HEK293 (cell line): ENCODE data around the gene TIMM13.
A peak's percentile ranks its signal among the peaks of the same experiment; 100 is the strongest.

Source experiments
- CTCF ChIA-PET: fragments of 350-600 bp; formaldehyde crosslinking; extraction: SDS; loops from one replicate; lab custom pipeline; 2021; ENCODE audit warnings: antibody characterized with exemption; lab: Yijun Ruan, JAX
- POLR2A ChIA-PET: fragments of 300-600 bp; formaldehyde crosslinking; extraction: SDS; loops from one replicate; lab custom pipeline; 2020; ENCODE audit warnings: antibody characterized with exemption, inconsistent platforms; lab: Yijun Ruan, JAX
- H3K27ac ChIP-seq: fragments of 200-500 bp; sonication (Bioruptor generic); 2 replicates; pipeline ENCODE4 v1.5.1; 2014; ENCODE audit warnings: low read depth, low read length, control low read depth, inconsistent platforms; ENCODE audit errors: extremely low read depth
- H3K36me3 ChIP-seq, 2 experiments: fragments of 200-500 bp in 1 of 2; sonication (Bioruptor generic) in 1 of 2; 1 replicate in 1 of 2; 2 replicates in 1 of 2; pipeline ENCODE4 v1.5.1; 2014 to 2017; ENCODE audit warnings: inconsistent platforms in 2 of 2, low read length in 2 of 2; ENCODE audit not compliant: control insufficient read depth in 2 of 2, insufficient read depth in 1 of 2
- H3K4me1 ChIP-seq: fragments of 200-500 bp; sonication (Bioruptor generic); 2 replicates; pipeline ENCODE4 v1.5.1; 2014; ENCODE audit warnings: mild to moderate bottlenecking, low read length, inconsistent platforms; ENCODE audit not compliant: control insufficient read depth, insufficient read depth
- H3K4me3 ChIP-seq: 2 replicates; pipeline ENCODE4 v1.5.1; 2011; ENCODE audit warnings: low read depth, mild to moderate bottlenecking, control low read depth, low read length, moderate library complexity
- H3K9me3 ChIP-seq: fragments of 200-500 bp; sonication (Bioruptor generic); 2 replicates; pipeline ENCODE4 v1.5.1; 2014; ENCODE audit warnings: low read depth, low read length, inconsistent platforms; ENCODE audit not compliant: control insufficient read depth, insufficient read depth
- GLIS1 ChIP-seq: fragments of 450-650 bp; formaldehyde crosslinking; IDR thresholded peaks from 2 replicates; pipeline ENCODE4 v1.5.1; 2016; ENCODE audit warnings: missing biosample characterization, missing genetic modification characterization
- GLIS2 ChIP-seq: fragments of 450-650 bp; formaldehyde crosslinking; IDR thresholded peaks from 2 replicates; pipeline ENCODE4 v1.5.1; 2016; ENCODE audit warnings: missing biosample characterization, missing genetic modification characterization
- PRDM1 ChIP-seq: fragments of 450-650 bp; formaldehyde crosslinking; IDR thresholded peaks from 2 replicates; pipeline ENCODE4; 2016; ENCODE audit warnings: missing biosample characterization, missing genetic modification characterization
- SP2 ChIP-seq: fragments of 450-650 bp; formaldehyde crosslinking; IDR thresholded peaks from 2 replicates; pipeline ENCODE4 v1.5.1; 2016; ENCODE audit warnings: missing biosample characterization, missing genetic modification characterization
- ZBTB17 ChIP-seq: fragments of 450-650 bp; formaldehyde crosslinking; IDR thresholded peaks from 2 replicates; pipeline ENCODE4 v1.5.1; 2016; ENCODE audit warnings: missing biosample characterization, missing genetic modification characterization
- ZBTB7A ChIP-seq: fragments of 450-650 bp; formaldehyde crosslinking; IDR thresholded peaks from 2 replicates; pipeline ENCODE4 v1.5.1; 2016; ENCODE audit warnings: low read depth, missing biosample characterization, missing genetic modification characterization
- ZNF114 ChIP-seq: fragments of 450-650 bp; formaldehyde crosslinking; IDR thresholded peaks from 2 replicates; pipeline ENCODE4 v1.5.0; 2017; ENCODE audit warnings: missing biosample characterization, missing genetic modification characterization
- ZNF132 ChIP-seq: fragments of 450-650 bp; formaldehyde crosslinking; IDR thresholded peaks from 2 replicates; pipeline ENCODE4 v1.5.1; 2017; ENCODE audit warnings: missing biosample characterization, missing genetic modification characterization, borderline replicate concordance
- ZNF223 ChIP-seq: fragments of 450-650 bp; formaldehyde crosslinking; IDR thresholded peaks from 2 replicates; pipeline ENCODE4 v1.5.1; 2016; ENCODE audit warnings: missing biosample characterization, missing genetic modification characterization
- ZNF23 ChIP-seq: fragments of 450-650 bp; formaldehyde crosslinking; IDR thresholded peaks from 2 replicates; pipeline ENCODE4 v1.5.1; 2016; ENCODE audit warnings: missing biosample characterization, missing genetic modification characterization, borderline replicate concordance
- ZNF292 ChIP-seq: fragments of 450-650 bp; formaldehyde crosslinking; IDR thresholded peaks from 2 replicates; pipeline ENCODE4 v1.5.1; 2016; ENCODE audit warnings: low read depth, missing biosample characterization, missing genetic modification characterization, borderline replicate concordance
- ZNF366 ChIP-seq: fragments of 450-650 bp; formaldehyde crosslinking; conservative IDR thresholded peaks from 2 replicates; pipeline ENCODE4 v1.5.1; 2016; ENCODE audit warnings: missing biosample characterization, missing genetic modification characterization
- ZNF596 ChIP-seq: fragments of 450-650 bp; IDR thresholded peaks from 2 replicates; pipeline ENCODE4 v1.5.0; 2018; ENCODE audit warnings: missing biosample characterization, mild to moderate bottlenecking, missing genetic modification characterization, moderate library complexity
- ZNF670 ChIP-seq: fragments of 450-650 bp; formaldehyde crosslinking; IDR thresholded peaks from 2 replicates; pipeline ENCODE4 v1.5.1; 2016; ENCODE audit warnings: missing biosample characterization, missing genetic modification characterization, low read depth
- ZNF776 ChIP-seq: fragments of 450-650 bp; formaldehyde crosslinking; IDR thresholded peaks from 2 replicates; pipeline ENCODE4 v1.5.0; 2017; ENCODE audit warnings: missing biosample characterization, missing genetic modification characterization, borderline replicate concordance
- ZNF785 ChIP-seq: fragments of 450-650 bp; formaldehyde crosslinking; IDR thresholded peaks from 2 replicates; pipeline ENCODE4 v1.5.1; 2016; ENCODE audit warnings: missing biosample characterization, missing genetic modification characterization
- TF ChIP-seq, protein P1 (sequence below): fragments of 450-650 bp; formaldehyde crosslinking; IDR thresholded peaks from 2 replicates; pipeline ENCODE4 v1.5.1; 2016; ENCODE audit warnings: missing biosample characterization, missing genetic modification characterization, borderline replicate concordance
- TF ChIP-seq, protein P2 (sequence below): fragments of 450-650 bp; formaldehyde crosslinking; IDR thresholded peaks from 2 replicates; pipeline ENCODE4 v1.5.1; 2016; ENCODE audit warnings: missing biosample characterization, missing genetic modification characterization

Gene TIMM13

GRCh38 chr19:2440515-2440914 is 13.1 kb upstream of the TIMM13 start:
- Histone ChIP-seq H3K27ac (no peak overlapping the region), H3K4me3 (no peak overlapping the region), H3K36me3 (peaks cover 18 to 77% of the 10 kb centered on the region in 2 experiments; a peak in 2 of 3 replicates), H3K9me3 (no peaks in the 10 kb centered on the region)
- ChIA-PET CTCF (interaction anchor here (0.7 to 0.8 kb wide), 2 partner anchors 171 to 196 kb away, joined by 3 read pairs; no protein-coding TSS in a partner anchor), POLR2A (interaction anchor here (1.1 to 1.6 kb wide), 2 partner anchors 36 to 38 kb away, joined by 3 to 5 read pairs; partner anchors contain the start of gene GADD45B)
- peak; percentile 61; the same call in 1 of the 2 replicates for TF ChIP-seq ZNF776 (tag by site-specific recombination)
- TF ChIP-seq PRDM1 (tag by site-specific recombination) = no peak
- TF ChIP-seq ZNF223 (tag by site-specific recombination) = no peak
- no peak for TF ChIP-seq ZNF292 (tag by site-specific recombination)
- TF ChIP-seq ZNF366 (tag by site-specific recombination) = peak; percentile 100
- peak; percentile 100 for TF ChIP-seq ZBTB17 (tag by site-specific recombination)
- TF ChIP-seq GLIS1 (tag by site-specific recombination) = no peak
- TF ChIP-seq, protein P1, sequence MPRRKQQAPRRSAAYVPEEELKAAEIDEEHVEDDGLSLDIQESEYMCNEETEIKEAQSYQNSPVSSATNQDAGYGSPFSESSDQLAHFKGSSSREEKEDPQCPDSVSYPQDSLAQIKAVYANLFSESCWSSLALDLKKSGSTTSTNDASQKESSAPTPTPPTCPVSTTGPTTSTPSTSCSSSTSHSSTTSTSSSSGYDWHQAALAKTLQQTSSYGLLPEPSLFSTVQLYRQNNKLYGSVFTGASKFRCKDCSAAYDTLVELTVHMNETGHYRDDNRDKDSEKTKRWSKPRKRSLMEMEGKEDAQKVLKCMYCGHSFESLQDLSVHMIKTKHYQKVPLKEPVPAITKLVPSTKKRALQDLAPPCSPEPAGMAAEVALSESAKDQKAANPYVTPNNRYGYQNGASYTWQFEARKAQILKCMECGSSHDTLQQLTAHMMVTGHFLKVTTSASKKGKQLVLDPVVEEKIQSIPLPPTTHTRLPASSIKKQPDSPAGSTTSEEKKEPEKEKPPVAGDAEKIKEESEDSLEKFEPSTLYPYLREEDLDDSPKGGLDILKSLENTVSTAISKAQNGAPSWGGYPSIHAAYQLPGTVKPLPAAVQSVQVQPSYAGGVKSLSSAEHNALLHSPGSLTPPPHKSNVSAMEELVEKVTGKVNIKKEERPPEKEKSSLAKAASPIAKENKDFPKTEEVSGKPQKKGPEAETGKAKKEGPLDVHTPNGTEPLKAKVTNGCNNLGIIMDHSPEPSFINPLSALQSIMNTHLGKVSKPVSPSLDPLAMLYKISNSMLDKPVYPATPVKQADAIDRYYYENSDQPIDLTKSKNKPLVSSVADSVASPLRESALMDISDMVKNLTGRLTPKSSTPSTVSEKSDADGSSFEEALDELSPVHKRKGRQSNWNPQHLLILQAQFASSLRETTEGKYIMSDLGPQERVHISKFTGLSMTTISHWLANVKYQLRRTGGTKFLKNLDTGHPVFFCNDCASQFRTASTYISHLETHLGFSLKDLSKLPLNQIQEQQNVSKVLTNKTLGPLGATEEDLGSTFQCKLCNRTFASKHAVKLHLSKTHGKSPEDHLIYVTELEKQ (tag by site-specific recombination) = peak; percentile 58
- 0 out of 2 replicates have a peak, but pooled peaks have one; percentile 8 for TF ChIP-seq SP2 (tag by site-specific recombination)
- 0 out of 2 replicates have a peak, but pooled peaks have one; percentile 42 for TF ChIP-seq ZNF670 (tag by site-specific recombination)
- TF ChIP-seq, all 188 proteins: peak for 6
- no peaks in the 10 kb centered on the region for H3K4me1 ChIP-seq

DNA sequence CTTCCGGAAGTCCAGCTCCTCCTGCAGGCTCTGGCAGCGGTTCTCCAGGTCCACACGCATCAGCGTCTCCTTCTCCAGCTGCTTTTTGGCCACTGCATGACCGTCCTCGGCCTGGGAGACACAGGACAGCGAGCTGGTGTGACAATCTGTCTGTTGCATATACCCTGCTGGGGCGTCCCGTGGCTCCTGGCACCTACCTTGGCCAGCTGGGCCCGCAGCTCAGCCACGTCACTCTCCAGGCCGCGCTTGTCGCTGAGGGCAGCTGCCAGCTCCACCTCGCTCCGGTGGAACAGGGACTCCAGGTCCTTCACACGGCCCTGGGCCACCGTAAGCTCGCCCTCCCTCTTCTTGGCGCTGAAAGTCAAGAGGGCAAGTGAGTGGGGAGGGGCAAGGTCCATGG is 10.8 kb upstream of the TIMM13 start:
- H3K27ac ChIP-seq = no peak overlapping the region
- no peak overlapping the region for H3K4me3 ChIP-seq
- no peaks in the 10 kb centered on the region for H3K4me1 ChIP-seq
- TF ChIP-seq ZNF114 (no peak), ZNF596 (tag by site-specific recombination) (no peak), ZBTB7A (tag by site-specific recombination) (no peak), ZNF132 (tag by site-specific recombination) (no peak), ZNF23 (tag by site-specific recombination) (no peak)
- no peaks in the 10 kb centered on the region for H3K9me3 ChIP-seq
- CTCF ChIA-PET = no interaction called here
- POLR2A ChIA-PET = interaction anchor here (0.9 kb wide), 1 partner anchor 11 kb away, joined by 3 read pairs; the partner anchor contains the start of gene TIMM13
- H3K36me3 ChIP-seq = peaks cover 20 to 79% of the 10 kb centered on the region in 2 experiments; a peak in 2 of 3 replicates

DNA sequence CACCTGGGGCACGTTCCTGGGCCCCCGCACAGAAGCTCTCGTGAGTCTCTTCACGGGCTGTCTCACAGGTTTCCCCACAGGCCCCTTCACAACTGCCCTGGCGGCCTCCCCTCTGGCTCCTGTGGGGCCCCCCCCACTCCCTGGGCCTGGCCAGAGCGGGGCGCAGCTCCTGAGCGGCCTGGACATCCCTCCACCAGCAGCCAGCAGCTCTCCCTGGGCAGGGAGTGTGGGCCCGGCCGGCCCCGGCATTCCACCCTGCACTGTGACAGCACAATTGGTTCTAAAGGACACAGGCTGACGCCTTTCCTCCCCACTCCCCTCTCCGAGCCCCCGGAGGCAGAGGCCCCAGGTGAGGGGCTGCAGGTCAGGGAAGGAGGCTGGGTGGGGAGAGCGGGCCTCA is 9.5 kb upstream of the TIMM13 start:
- POLR2A ChIA-PET = interaction anchor here (1.2 to 1.3 kb wide), 2 partner anchors 9 to 39 kb away, joined by 3 to 4 read pairs; partner anchors contain the start of genes GADD45B and TIMM13
- peaks cover 15 to 76% of the 10 kb centered on the region in 2 experiments; a peak in 2 of 3 replicates for H3K36me3 ChIP-seq
- CTCF ChIA-PET = interaction anchor here (0.6 kb wide), 1 partner anchor 12 kb away, joined by 3 read pairs; no protein-coding TSS in a partner anchor

More for the DNA sequence above, 9.5 kb upstream of the TIMM13 start:
- Histone ChIP-seq H3K27ac (no peak overlapping the region), H3K4me1 (no peaks in the 10 kb centered on the region), H3K9me3 (no peaks in the 10 kb centered on the region), H3K4me3 (no peak overlapping the region)
- TF ChIP-seq GLIS2 (0 out of 2 replicates have a peak, but pooled peaks have one; percentile 16), ZNF785 (tag by site-specific recombination) (no peak)
- TF ChIP-seq, protein P2, sequence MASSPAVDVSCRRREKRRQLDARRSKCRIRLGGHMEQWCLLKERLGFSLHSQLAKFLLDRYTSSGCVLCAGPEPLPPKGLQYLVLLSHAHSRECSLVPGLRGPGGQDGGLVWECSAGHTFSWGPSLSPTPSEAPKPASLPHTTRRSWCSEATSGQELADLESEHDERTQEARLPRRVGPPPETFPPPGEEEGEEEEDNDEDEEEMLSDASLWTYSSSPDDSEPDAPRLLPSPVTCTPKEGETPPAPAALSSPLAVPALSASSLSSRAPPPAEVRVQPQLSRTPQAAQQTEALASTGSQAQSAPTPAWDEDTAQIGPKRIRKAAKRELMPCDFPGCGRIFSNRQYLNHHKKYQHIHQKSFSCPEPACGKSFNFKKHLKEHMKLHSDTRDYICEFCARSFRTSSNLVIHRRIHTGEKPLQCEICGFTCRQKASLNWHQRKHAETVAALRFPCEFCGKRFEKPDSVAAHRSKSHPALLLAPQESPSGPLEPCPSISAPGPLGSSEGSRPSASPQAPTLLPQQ (tag by site-specific recombination) = 0 out of 2 replicates have a peak, but pooled peaks have one; percentile 22
